ENCODE data around the gene MYT1. TPM values are rescaled to one million over a fixed set of nuclear protein-coding genes. Genes with fewer than 3 reads are reported as not detected.
A peak's percentile ranks its signal among the peaks of the same experiment; 100 is the strongest.

MYT1 gene
- total RNA-seq, 1 experiment from 2014 or later = not detected

DNA sequence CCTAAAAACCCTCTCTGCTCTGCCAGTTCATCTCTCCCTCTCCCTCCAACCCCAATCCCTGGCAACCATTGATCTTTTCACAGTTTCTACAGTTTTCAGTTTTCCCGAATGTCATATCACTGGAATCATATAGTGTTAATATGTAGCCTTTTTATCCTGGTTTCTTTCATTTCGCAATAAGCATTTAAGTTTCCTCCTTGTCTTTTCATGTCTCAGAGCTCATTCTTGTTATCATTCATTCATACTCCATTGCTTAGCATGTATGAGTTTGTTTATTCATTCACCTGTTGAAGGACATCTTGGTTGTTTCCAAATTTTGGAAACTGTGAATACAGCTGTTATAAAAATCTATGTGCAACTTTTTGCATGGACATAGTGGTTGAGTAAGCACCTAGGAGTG is 85.8 kb downstream of the MYT1 start:
- H3K9me2 ChIP-seq (ENCODE audit: insufficient read depth) = no peaks in the 10 kb centered on the region
- POLR2A ChIA-PET (ENCODE audit: unreplicated experiment) = no interaction called here
- TF ChIP-seq EZH2 (IDR thresholded peaks at IDR 0.05; ENCODE audit: low read depth) = 0 out of 2 replicates have a peak, but pooled peaks have one; percentile 45
- TF ChIP-seq, protein P1, sequence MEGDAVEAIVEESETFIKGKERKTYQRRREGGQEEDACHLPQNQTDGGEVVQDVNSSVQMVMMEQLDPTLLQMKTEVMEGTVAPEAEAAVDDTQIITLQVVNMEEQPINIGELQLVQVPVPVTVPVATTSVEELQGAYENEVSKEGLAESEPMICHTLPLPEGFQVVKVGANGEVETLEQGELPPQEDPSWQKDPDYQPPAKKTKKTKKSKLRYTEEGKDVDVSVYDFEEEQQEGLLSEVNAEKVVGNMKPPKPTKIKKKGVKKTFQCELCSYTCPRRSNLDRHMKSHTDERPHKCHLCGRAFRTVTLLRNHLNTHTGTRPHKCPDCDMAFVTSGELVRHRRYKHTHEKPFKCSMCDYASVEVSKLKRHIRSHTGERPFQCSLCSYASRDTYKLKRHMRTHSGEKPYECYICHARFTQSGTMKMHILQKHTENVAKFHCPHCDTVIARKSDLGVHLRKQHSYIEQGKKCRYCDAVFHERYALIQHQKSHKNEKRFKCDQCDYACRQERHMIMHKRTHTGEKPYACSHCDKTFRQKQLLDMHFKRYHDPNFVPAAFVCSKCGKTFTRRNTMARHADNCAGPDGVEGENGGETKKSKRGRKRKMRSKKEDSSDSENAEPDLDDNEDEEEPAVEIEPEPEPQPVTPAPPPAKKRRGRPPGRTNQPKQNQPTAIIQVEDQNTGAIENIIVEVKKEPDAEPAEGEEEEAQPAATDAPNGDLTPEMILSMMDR (conservative IDR thresholded peaks at IDR 0.05) = no peak

DNA sequence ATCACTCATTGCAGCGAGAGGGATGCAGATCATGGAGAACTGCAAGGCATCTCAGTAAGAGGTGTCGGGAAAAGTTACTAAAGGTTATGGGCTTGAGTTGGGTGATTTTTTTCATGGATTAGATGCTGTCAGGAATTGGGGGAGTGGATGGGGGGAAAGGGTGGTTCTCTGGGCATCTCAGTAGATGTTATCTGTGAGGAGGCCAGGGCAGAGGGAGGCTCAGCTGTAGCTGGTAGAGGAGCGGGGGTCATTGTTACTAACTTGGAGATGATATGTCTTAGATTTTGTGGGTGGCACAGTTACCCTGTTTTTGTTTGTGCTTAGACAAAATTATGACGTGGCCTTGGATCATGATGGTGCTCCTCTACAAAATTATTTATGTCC is 88.7 kb downstream of the MYT1 start:
- H3K9me2 ChIP-seq (ENCODE audit: insufficient read depth) = no peaks in the 10 kb centered on the region
- peaks cover 5% of the 10 kb centered on the region; the same call in 1 of the 2 replicates for H4K20me1 ChIP-seq (ENCODE audit: insufficient read depth)
- ChIA-PET POLR2A (ENCODE audit: unreplicated experiment) (no interaction called here), CTCF (no interaction called here)
- H3K36me3 ChIP-seq (ENCODE audit: low read depth) = no peaks in the 10 kb centered on the region
- DNase-seq = no peak
- H3K4me1 ChIP-seq (replicated peaks; ENCODE audit: insufficient read depth) = peaks cover 15% of the 10 kb centered on the region
- no peak overlapping the region for H2AFZ ChIP-seq
- H3F3A ChIP-seq (ENCODE audit: insufficient read depth, low read depth) = no peaks in the 10 kb centered on the region
- H3K27ac ChIP-seq = no peak overlapping the region
- no peak overlapping the region for H3K4me2 ChIP-seq
- peaks cover 21% of the 10 kb centered on the region for H3K79me2 ChIP-seq (ENCODE audit: low read depth)
- H3K4me3 ChIP-seq = no peak overlapping the region
- intact Hi-C loops (cut with micrococcal nuclease; ENCODE audit: unreplicated experiment) = no loop called here
- TF ChIP-seq, protein P1 (conservative IDR thresholded peaks at IDR 0.05) = no peak
- TF ChIP-seq EZH2 (IDR thresholded peaks at IDR 0.05; ENCODE audit: low read depth) = no peak
- BruUV-seq (replicated peaks) = no TSS peak
- no peaks in the 10 kb centered on the region for H3K9me3 ChIP-seq (ENCODE audit: insufficient read depth, low read depth)
- peaks cover 48% of the 10 kb centered on the region for H3K27me3 ChIP-seq (ENCODE audit: insufficient read depth, low read depth)

More for the DNA sequence above, 85.8 kb downstream of the MYT1 start:
- H3K79me2 ChIP-seq (ENCODE audit: low read depth) = no peaks in the 10 kb centered on the region
- no peaks in the 10 kb centered on the region for H3K36me3 ChIP-seq (ENCODE audit: low read depth)
- no peak overlapping the region for H2AFZ ChIP-seq
- H3F3A ChIP-seq (ENCODE audit: insufficient read depth, low read depth) = no peaks in the 10 kb centered on the region
- no peak overlapping the region for H3K4me2 ChIP-seq
- intact Hi-C loops (cut with micrococcal nuclease; ENCODE audit: unreplicated experiment) = no loop called here
- H3K4me1 ChIP-seq (replicated peaks; ENCODE audit: insufficient read depth) = peaks cover 4% of the 10 kb centered on the region
- no peaks in the 10 kb centered on the region for H3K9me3 ChIP-seq (ENCODE audit: insufficient read depth, low read depth)
- CTCF ChIA-PET = no interaction called here
- no peak overlapping the region for H3K4me3 ChIP-seq
- no peaks in the 10 kb centered on the region for H4K20me1 ChIP-seq (ENCODE audit: insufficient read depth)
- BruUV-seq (replicated peaks) = no TSS peak
- peaks cover 77% of the 10 kb centered on the region for H3K27me3 ChIP-seq (ENCODE audit: insufficient read depth, low read depth)
- H3K27ac ChIP-seq = no peak overlapping the region
- DNase-seq = no peak

DNA sequence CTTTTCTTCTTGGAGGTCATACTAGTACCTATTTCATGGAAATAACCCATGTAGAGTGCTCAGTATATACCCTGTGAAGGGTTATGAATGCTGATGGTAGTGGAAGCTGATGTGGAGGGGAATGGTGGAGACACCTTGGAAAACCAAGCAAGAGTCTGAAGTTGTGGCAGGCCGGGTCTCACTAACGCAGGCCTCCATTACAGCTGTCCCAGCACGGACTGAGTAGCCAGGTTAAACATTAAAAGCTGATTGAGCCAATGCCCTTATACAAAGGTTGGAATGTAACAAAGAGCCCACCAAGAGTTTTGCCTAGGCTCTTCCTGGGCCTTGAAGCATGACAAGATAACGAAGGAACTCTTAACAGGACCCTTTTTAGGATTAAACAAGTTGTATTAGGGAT is 89.2 kb downstream of the MYT1 start:
- no peaks in the 10 kb centered on the region for H3K36me3 ChIP-seq (ENCODE audit: low read depth)
- H3K27me3 ChIP-seq (ENCODE audit: insufficient read depth, low read depth) = peaks cover 45% of the 10 kb centered on the region
- H3K79me2 ChIP-seq (ENCODE audit: low read depth) = peaks cover 26% of the 10 kb centered on the region
- H2AFZ ChIP-seq = no peak overlapping the region
- no peak overlapping the region for H3K4me3 ChIP-seq
- peaks cover 7% of the 10 kb centered on the region; the same call in 1 of the 2 replicates for H4K20me1 ChIP-seq (ENCODE audit: insufficient read depth)
- BruUV-seq (replicated peaks) = no TSS peak
- DNase-seq = no peak
- intact Hi-C loops (cut with micrococcal nuclease; ENCODE audit: unreplicated experiment) = no loop called here
- no peak overlapping the region for H3K27ac ChIP-seq
- CTCF ChIA-PET = no interaction called here
- H3K9me3 ChIP-seq (ENCODE audit: insufficient read depth, low read depth) = no peaks in the 10 kb centered on the region
- POLR2A ChIA-PET (ENCODE audit: unreplicated experiment) = no interaction called here
- no peaks in the 10 kb centered on the region for H3F3A ChIP-seq (ENCODE audit: insufficient read depth, low read depth)
- no peaks in the 10 kb centered on the region for H3K9me2 ChIP-seq (ENCODE audit: insufficient read depth)
- H3K4me2 ChIP-seq = no peak overlapping the region
- TF ChIP-seq, protein P1 (conservative IDR thresholded peaks at IDR 0.05) = no peak
- TF ChIP-seq EZH2 (IDR thresholded peaks at IDR 0.05; ENCODE audit: low read depth) = no peak
- H3K4me1 ChIP-seq (replicated peaks; ENCODE audit: insufficient read depth) = peaks cover 15% of the 10 kb centered on the region

Measured in PC-9 (cell line).